ENCODE data around the gene PLA2G4F. TPM values are rescaled to one million over a fixed set of nuclear protein-coding genes. Genes with fewer than 3 reads are reported as not detected.
"Not testable (repeated sequence)": the region's sequence is repeated elsewhere in the genome, so short reads cannot be mapped to it uniquely, and the experiment has no call there.

PLA2G4F gene
- total RNA-seq, 2 experiments from 2014 or later, result not detected

- ChIA-PET POLR2A (no interaction called here), CTCF (interaction anchor here (0.8 to 2.0 kb wide), 3 partner anchors 27 to 29 kb away, joined by 3 to 5 read pairs (median 3); no protein-coding TSS in a partner anchor)
These were observed 46.1 kb downstream of the PLA2G4F start for GRCh38 chr15:42110367-42110766.

DNA sequence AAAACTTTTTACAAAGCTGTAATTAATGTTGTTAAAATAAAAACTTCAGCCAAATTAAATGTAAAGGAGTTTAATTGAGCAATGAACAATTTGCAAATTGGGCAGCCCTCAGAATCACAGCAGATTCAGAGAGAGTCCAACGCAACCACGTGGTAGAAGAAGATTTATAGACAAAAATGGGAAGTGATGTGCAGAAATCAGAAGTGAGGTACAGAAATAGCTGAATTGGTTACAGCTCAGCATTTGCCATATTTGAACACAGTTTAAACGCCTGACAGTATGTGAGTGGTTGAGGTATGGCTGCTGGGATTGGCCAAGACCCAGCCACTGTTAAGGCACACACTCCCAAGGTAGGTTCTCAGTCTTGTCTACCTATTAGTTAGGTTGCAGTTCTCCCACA is 47.6 kb downstream of the PLA2G4F start:
- POLR2A ChIA-PET, result no interaction called here
- CTCF ChIA-PET, result no interaction called here

- CTCF ChIA-PET, result interaction anchor here (1.6 kb wide), 1 partner anchor 24 kb away, joined by 4 read pairs; no protein-coding TSS in a partner anchor
These were observed 48.2 kb downstream of the PLA2G4F start for GRCh38 chr15:42108189-42108588.

GRCh38 chr15:42107473-42107872 is 49.0 kb downstream of the PLA2G4F start:
- ChIA-PET CTCF (interaction anchor here (0.5 to 1.6 kb wide), 2 partner anchors 23 to 225 kb away, joined by 4 read pairs; no protein-coding TSS in a partner anchor), POLR2A (no interaction called here)

More at GRCh38 chr15:42108189-42108588, 48.2 kb downstream of the PLA2G4F start:
- POLR2A ChIA-PET, result no interaction called here

DNA sequence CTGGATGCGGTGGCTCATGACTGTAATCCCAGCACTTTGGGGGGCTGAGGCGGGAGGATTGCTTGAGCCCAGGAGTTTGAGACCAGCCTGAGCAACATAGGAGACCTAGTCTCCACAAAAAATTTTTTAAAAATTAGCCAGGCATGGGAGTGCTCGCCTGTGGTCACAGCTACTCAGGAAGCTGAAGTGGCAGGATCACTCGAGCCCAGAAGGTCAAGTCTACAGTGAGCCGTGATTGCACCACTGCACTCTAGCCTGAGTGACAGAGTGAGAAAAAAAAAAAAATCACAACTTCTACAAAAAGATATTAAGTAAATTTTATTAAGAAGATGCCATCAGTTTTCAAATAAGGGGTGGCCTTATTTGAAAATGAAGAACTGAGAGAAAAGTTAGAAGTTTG is 50.1 kb downstream of the PLA2G4F start:
- CTCF ChIA-PET, result no interaction called here
- POLR2A ChIA-PET, result no interaction called here

DNA sequence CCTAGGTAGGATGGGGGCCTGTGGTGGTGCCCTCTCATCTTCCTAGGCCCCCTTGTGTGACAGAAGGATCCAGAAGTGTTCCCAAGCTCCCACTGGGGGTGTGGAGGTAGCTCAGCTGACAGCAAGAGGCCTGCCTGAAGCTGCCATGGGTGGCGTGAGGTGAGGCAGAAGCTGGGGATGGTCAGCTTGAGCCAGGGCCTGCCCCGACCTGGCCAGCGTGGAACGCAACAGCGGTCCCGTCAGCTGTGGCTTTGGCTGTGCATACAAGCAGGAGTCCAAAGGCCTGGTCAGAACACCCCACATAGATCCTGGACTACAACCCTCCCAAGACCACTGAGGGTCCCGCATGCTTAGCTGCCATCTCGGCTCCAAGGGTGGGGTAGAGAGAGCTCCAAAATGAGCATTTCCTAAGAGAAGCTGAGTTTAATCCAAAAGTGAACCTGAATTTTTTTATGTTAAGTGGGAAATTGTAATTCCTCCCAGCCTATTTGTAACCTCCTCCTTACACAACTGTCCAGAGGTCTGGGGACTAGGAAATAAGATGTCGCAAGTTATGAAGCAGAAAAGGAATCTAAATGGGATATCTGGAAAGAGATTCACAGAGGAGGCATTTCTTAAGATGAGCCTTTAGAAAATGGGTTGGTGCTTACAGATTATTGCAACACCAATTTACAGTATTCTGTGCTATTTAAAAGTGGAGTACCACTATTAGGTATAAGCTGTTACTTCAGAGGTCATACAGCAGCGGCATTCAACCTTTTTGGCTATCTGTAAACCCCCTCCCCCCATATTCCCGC is 52.1 kb downstream of the PLA2G4F start:
- POLR2A ChIA-PET, result no interaction called here
- CTCF ChIA-PET, result interaction anchor here (0.6 kb wide), 1 partner anchor 356 kb away, joined by 3 read pairs; no protein-coding TSS in a partner anchor

DNA sequence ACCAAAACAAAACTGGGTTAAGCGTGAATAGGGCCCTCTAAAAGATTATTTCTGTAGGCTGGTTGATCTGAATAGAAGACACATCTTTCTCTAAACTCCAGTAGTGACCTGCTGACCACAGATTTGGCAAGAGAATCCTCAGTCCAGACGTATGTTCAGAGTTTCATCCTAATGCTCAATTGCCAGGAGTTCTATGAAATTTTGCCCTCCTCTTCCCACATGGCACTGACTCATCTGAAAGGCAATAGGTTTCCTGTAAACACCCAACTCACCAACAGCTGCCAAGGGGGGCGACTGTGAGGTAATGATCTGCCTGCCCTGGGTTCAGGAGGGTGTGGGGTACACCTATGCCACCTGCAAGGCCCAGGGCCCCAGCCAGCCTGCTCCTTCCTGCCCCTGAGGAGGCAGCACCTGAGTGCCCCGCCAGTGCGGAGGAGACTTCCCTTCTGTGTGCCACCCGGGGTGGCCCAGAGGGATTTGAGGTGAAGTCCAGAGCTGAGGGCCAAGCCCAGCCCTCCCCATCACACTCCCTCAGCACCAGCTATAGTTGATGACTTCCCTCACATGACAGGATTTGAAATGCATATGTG is 53.7 kb downstream of the PLA2G4F start:
- POLR2A ChIA-PET, result no interaction called here
- CTCF ChIA-PET, result no interaction called here

DNA sequence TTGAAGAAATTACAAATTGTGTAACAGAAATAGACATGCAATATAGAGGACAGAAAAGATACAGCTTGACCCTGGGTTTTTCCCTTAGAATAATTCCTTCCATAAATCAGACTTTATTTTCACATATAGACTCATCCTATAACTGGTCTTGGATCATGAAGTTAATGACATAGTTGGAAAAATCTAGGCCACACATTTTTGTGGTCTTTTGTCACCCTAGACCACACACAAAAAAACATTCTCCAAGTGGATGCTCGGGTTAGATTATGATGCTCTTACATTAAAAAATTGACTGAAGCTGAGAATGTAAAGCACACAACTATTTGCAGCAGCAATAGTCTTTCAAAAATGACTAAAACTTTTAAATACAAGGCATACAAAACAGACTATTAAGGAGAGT is 54.6 kb downstream of the PLA2G4F start:
- POLR2A ChIA-PET, result no interaction called here
- CTCF ChIA-PET, result interaction anchor here (0.6 kb wide), 1 partner anchor 473 kb away, joined by 4 read pairs; no protein-coding TSS in a partner anchor

DNA sequence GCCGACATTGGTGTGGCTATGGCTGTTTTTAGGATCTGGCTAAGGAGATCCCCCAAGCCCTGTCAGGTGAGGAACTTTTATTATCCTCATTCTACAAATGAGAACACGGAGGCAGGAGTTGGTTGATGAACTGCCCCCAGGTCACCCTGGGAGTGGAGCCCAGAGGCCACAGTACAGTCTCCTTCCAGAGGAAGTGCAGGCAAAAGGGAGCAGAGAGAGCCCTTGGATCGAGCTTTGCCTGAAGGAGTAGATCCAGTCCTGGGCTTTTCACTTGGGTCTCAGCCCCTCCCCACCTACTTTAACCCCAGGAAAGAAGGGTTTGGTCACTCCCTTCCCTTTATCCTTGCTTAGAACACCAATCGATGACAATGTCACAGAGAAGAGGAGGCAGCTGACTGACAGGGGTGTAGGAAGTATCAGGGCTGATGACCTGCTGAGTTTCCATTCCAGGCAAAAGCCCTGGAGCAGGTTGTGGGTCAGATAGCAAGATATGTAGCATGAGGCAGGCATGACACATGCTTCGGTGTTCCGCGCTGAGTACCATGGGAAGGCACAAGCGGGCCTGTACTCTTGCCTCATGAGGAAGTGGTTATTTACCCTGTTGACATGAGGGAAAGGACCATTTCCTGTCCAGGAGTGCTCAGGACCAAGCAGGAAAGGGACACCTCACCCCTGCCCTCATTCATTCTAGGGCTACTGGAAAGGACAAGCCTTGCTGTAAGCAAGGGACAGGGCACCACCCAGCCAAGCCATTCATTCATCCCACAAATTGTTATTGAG is 56.2 kb downstream of the PLA2G4F start:
- POLR2A ChIA-PET, result no interaction called here
- CTCF ChIA-PET, result no interaction called here

DNA sequence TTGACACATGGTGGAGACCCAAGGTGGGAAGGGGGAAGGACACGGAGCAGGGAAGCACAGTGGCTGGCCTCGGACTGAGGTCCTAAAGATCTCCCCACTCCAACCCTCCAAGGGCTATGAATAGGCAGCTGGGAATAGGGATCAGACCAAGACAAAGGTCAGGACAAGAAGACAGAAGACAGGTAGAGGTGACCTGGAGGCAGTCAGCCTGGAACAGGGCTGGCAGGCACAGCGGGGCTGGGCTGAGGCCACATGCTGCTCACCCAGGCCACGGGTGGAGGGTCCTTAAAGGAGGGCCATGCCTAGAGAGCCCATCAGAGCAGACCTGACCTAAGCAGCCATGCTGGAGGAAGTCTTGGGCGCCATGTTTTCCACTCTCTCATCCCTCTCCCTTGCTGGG is 59.4 kb downstream of the PLA2G4F start:
- ChIA-PET CTCF (no interaction called here), POLR2A (no interaction called here)

- ChIA-PET POLR2A (no interaction called here), CTCF (no interaction called here)
These were observed 61.9 kb downstream of the PLA2G4F start, which contains the start of gene PLA2G4D for GRCh38 chr15:42094512-42094963. PLA2G4D (minus strand) TSS chr15:42094562; CDS start chr15:42094459, 103 bp downstream.

GRCh38 chr15:42093966-42094365 is 62.5 kb downstream of the PLA2G4F start:
- ChIA-PET POLR2A (no interaction called here), CTCF (no interaction called here)

DNA sequence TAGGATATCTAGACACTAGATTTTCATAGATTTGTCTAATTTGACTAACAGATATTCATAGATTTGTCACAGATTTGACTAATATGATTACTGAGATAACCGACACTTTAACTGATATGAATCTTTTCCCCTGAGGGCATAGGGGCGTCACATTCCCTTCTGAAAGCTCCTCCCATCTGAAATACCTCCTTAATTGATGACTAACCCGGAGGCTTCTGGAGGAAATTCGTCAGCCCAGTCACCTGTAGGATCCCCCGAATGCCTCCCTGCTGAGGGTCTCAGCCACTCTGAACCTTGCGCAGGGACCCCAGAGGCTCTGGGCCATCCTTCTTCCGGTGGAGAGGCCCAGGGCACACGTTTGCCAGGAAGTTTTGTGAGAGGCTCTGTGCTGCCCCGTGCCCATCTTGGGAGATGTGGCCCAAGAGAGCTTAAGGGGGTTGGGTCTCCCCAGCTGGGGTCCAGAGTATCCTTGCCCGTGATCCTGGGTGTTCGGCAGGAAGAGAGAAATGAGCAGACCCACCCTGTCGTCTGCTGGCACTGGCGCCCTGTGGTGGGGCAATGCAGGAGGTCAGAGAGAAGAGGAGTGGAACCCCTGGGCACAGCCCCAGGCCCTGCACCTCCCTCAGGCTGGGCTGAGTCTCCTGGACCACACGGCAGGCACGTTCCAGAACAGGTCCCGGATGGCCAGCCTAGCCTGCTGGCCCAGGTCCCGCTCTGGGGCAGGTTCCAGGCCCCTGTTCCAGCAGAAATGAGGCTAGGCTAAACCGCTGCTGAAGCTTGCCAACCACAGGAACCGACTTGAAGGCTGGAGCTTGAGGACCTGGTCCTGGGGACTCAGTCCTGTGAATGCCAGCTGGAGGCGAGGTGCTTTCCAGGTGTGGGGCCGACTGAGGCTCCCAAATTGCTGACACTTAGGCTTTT is 63.8 kb downstream of the PLA2G4F start:
- CTCF ChIA-PET, result interaction anchor here (0.5 to 2.0 kb wide), 2 partner anchors 9 to 21 kb away, joined by 3 to 7 read pairs; no protein-coding TSS in a partner anchor
- POLR2A ChIA-PET, result interaction anchor here (0.7 kb wide), 1 partner anchor 22 kb away, joined by 4 read pairs; no protein-coding TSS in a partner anchor

GRCh38 chr15:42091753-42092397 is 64.6 kb downstream of the PLA2G4F start:
- CTCF ChIA-PET, result interaction anchor here (2.0 kb wide), 1 partner anchor 8 kb away, joined by 7 read pairs; no protein-coding TSS in a partner anchor
- POLR2A ChIA-PET, result not testable (repeated sequence)

GRCh38 chr15:42090781-42091180 is 65.7 kb downstream of the PLA2G4F start:
- CTCF ChIA-PET, result interaction anchor here (0.6 to 1.0 kb wide), 2 partner anchors 17 to 140 kb away, joined by 3 read pairs; no protein-coding TSS in a partner anchor
- POLR2A ChIA-PET, result no interaction called here

GRCh38 chr15:42090370-42090769 is 66.1 kb downstream of the PLA2G4F start:
- POLR2A ChIA-PET, result no interaction called here

DNA sequence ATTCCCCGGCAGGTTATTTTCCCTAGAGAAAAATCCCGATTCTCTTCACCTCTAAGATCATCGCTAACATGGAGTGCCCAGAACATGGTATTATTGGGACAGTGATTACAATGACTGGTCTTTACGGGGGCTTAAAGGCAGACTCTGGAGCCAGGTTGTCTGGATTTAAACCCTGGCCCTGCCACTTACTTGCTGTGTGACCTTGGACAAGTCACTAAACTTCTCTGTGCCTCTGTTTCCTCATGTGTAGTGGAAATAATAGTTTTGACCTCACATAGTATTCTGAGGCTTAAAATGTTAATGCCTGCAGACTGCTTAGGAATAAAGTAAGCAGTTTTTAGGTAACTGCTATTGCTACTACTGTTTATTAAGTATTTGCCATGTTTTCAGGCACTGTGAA is 66.5 kb downstream of the PLA2G4F start:
- ChIA-PET CTCF (interaction anchor here (1.0 kb wide), 1 partner anchor 16 kb away, joined by 3 read pairs; no protein-coding TSS in a partner anchor), POLR2A (no interaction called here)

More at GRCh38 chr15:42090370-42090769, 66.1 kb downstream of the PLA2G4F start:
- CTCF ChIA-PET, result interaction anchor here (0.6 to 1.0 kb wide), 2 partner anchors 17 to 139 kb away, joined by 3 read pairs; no protein-coding TSS in a partner anchor

All from activated CD8-positive, alpha-beta memory T cell treated with anti-CD3 and anti-CD28 coated beads for 36 hours (primary cell).